H1 (cell line): ENCODE measurements around the gene LMNTD1.

Experiments
- ATF3 ChIP-seq: IDR thresholded peaks from 2 replicates; pipeline ENCODE4 v1.6.1; 2011; ENCODE audit warnings: low read depth, mild to moderate bottlenecking, low read length; ENCODE audit not compliant: insufficient read depth
- POLR2A ChIP-seq, 2 experiments: IDR thresholded peaks; 1 replicate in 1 of 2; 2 replicates in 1 of 2; pipeline ENCODE4 v1.6.1; 2011; ENCODE audit warnings: low read depth in 2 of 2, low read length in 2 of 2, mild to moderate bottlenecking in 2 of 2; ENCODE audit errors: control extremely low read depth in 1 of 2

DNA sequence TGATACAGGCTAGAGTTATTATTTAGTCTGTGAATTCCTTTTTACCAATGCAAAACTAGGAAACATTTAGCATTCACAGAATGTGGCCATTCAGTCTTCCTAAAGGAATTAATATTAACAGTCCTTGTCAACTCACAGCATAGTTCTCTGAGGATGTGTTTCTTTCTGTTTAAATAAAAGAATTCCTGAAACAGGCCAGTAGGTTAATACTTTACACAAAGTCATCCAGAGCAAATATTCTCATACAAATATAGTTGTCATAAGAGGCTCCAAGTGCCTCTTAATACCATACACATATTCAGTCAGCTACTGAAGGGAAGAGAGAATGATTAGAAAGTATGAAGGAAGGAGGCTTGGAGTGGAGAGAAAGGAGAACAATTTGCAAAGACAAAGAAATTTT is 120.1 kb downstream of the LMNTD1 start:
- TF ChIP-seq ATF3: no peak
- no peak for TF ChIP-seq POLR2A (IDR thresholded peaks at IDR 0.05; ENCODE audit: control extremely low read depth in 1 of 2, low read depth in 2 of 2, low read length in 2 of 2)
